WTC11 (cell line): ENCODE results near the gene LANCL2.
A peak's percentile ranks its signal among the peaks of the same experiment; 100 is the strongest.

Source experiments
- CREB1 ChIP-seq: sonication (generic); formaldehyde crosslinking; IDR thresholded peaks from 2 replicates; pipeline ENCODE4 v1.8.0; 2023; ENCODE audit warnings: mild to moderate bottlenecking, missing genetic modification reagents
- CTCF ChIP-seq: fragments of 200-600 bp; IDR thresholded peaks from 2 replicates; pipeline ENCODE4 v1.8.0; 2022; ENCODE audit warnings: antibody characterized with exemption
- ELF4 ChIP-seq: sonication (generic); formaldehyde crosslinking; IDR thresholded peaks from 2 replicates; pipeline ENCODE4 v1.8.1; 2022; ENCODE audit warnings: low read depth, mild to moderate bottlenecking, moderate library complexity, missing genetic modification reagents
- ESRRA ChIP-seq: sonication (generic); formaldehyde crosslinking; IDR thresholded peaks from 2 replicates; pipeline ENCODE4 v1.8.1; 2022; ENCODE audit warnings: mild to moderate bottlenecking, missing genetic modification reagents, borderline replicate concordance
- ETV6 ChIP-seq: sonication (generic); formaldehyde crosslinking; IDR thresholded peaks from 2 replicates; pipeline ENCODE4 v1.8.1; 2022; ENCODE audit warnings: mild to moderate bottlenecking, missing genetic modification reagents

- TF ChIP-seq ESRRA (CRISPR knock-in tag) (no peak), ELF4 (CRISPR knock-in tag) (no peak), CTCF (no peak), CREB1 (peak; percentile 72; the same call in 1 of the 2 replicates), ETV6 (CRISPR knock-in tag) (peak; percentile 60)
Measured at GRCh38 chr7:55365675-55366460, 731 bp downstream of the LANCL2 start.
